Measurements from ENCODE around the gene CPNE7. TPM values are rescaled to one million over a fixed set of nuclear protein-coding genes. Genes with fewer than 3 reads are reported as not detected.

Gene CPNE7
- total and polyA plus RNA-seq, 9 of the 15 experiments (the other 6 are each of a cell fraction or from before 2014, with no cell fraction given), result 0.30 to 73.4 (median 32.7) TPM

- ATAC-seq, result no peak
- no peak for FAIRE-seq
- Histone ChIP-seq H3K4me1 (replicated peaks in 1 of 2; ENCODE audit: control insufficient read depth in 2 of 2, insufficient read depth in 2 of 2, low read length in 2 of 2) (peaks cover 0 to 46% of the 10 kb centered on the region in 2 experiments; a peak in 2 of 5 replicates), H3K36me3 (ENCODE audit: control insufficient read depth, insufficient read depth, low read length) (peaks cover 85% of the 10 kb centered on the region), H3K27ac (ENCODE audit: extremely low read depth, low read depth, low read length) (no peak overlapping the region), H3K79me2 (ENCODE audit: control insufficient read depth, insufficient read depth, low read length) (peaks cover 8% of the 10 kb centered on the region; the same call in 1 of the 3 replicates), H4K20me1 (replicated peaks; ENCODE audit: control insufficient read depth, insufficient read depth, low read length) (no peaks in the 10 kb centered on the region), H3K9me3 (replicated peaks; ENCODE audit: control insufficient read depth, insufficient read depth, low read depth, low read length) (peaks cover 18% of the 10 kb centered on the region), H3K4me3 (no peak overlapping the region), H3K9me1 (ENCODE audit: control insufficient read depth, insufficient read depth, low read length) (no peaks in the 10 kb centered on the region), H3K9ac (ENCODE audit: insufficient read depth in 1 of 2, low read depth in 2 of 2, low read length in 2 of 2) (no peak overlapping the region), H3K27me3 (ENCODE audit: control insufficient read depth in 2 of 2, insufficient read depth in 2 of 2, low read length in 2 of 2) (no peaks in the 10 kb centered on the region), H2AFZ (ENCODE audit: low read depth, low read length) (no peak overlapping the region), H3K4me2 (ENCODE audit: insufficient read depth, low read length) (no peak overlapping the region)
- CTCF ChIA-PET (ENCODE audit: low intra/inter-chr PET ratio), result no interaction called here
- POLR2A ChIA-PET, result interaction anchor here (0.6 to 1.3 kb wide), 3 partner anchors 17 to 803 kb away, joined by 3 to 4 read pairs (median 3); no protein-coding TSS in a partner anchor
- in situ Hi-C loops (cut with MboI) (no loop called here), intact Hi-C loops (cut with micrococcal nuclease) (no loop called here)
- BruUV-seq (replicated peaks), result no TSS peak
- DNase-seq (ENCODE audit: extremely low read depth in 1 of 4, low spot score in 3 of 4), result no peak
- no peak for TF ChIP-seq ZNF212 (CRISPR knock-in tag; IDR thresholded peaks at IDR 0.05)
- TF ChIP-seq ILF3 (IDR thresholded peaks at IDR 0.05; ENCODE audit: borderline replicate concordance), result no peak
- TF ChIP-seq L3MBTL2 (IDR thresholded peaks at IDR 0.05), result no peak
- TF ChIP-seq CBFB (CRISPR knock-in tag; IDR thresholded peaks at IDR 0.05), result no peak
- no peak for TF ChIP-seq U2AF1 (optimal IDR thresholded peaks at IDR 0.05; ENCODE audit: low read depth, low read length)
- no peak for TF ChIP-seq MTA1 (IDR thresholded peaks at IDR 0.05; ENCODE audit: borderline replicate concordance)
- no peak for TF ChIP-seq RB1 (IDR thresholded peaks at IDR 0.05; ENCODE audit: low read depth)
- TF ChIP-seq ZBTB11 (CRISPR knock-in tag; IDR thresholded peaks at IDR 0.05), result no peak
- TF ChIP-seq ARID2 (IDR thresholded peaks at IDR 0.05), result no peak
- no peak for TF ChIP-seq KAT8 (IDR thresholded peaks at IDR 0.05; ENCODE audit: low read depth)
- TF ChIP-seq UBTF (IDR thresholded peaks at IDR 0.05; ENCODE audit: borderline replicate concordance in 1 of 2, low read depth in 2 of 2, low read length in 2 of 2), result no peak
- WGBS (ENCODE audit: insufficient coverage, low coverage, missing lambda C conversion rate), result 95% methylated on average over 20 of the region's 36 CpGs
These were observed 7.8 kb downstream of the CPNE7 start for GRCh38 chr16:89583197-89583894.

Measured in K562 (cell line).